HFF-Myc (cell line): ENCODE measurements around the gene GNB1.

Experiments used
- DNase-seq: peaks from one replicate; pipeline ENCODE4 v3.0.0-alpha.2; 2011; ENCODE audit warnings: low read depth; ENCODE audit errors: extremely low read depth
- H3K4me3 ChIP-seq: replicated peaks from 2 replicates; pipeline ENCODE4 v1.5.1; 2011; ENCODE audit warnings: low read depth, mild to moderate bottlenecking, control low read depth, low read length
- TF ChIP-seq, protein P1 (sequence below): IDR thresholded peaks from 2 replicates; pipeline ENCODE4 v1.5.1; 2012; ENCODE audit warnings: mild to moderate bottlenecking, low read depth, low read length, control low read depth; ENCODE audit errors: missing control alignments

GNB1 gene

DNA sequence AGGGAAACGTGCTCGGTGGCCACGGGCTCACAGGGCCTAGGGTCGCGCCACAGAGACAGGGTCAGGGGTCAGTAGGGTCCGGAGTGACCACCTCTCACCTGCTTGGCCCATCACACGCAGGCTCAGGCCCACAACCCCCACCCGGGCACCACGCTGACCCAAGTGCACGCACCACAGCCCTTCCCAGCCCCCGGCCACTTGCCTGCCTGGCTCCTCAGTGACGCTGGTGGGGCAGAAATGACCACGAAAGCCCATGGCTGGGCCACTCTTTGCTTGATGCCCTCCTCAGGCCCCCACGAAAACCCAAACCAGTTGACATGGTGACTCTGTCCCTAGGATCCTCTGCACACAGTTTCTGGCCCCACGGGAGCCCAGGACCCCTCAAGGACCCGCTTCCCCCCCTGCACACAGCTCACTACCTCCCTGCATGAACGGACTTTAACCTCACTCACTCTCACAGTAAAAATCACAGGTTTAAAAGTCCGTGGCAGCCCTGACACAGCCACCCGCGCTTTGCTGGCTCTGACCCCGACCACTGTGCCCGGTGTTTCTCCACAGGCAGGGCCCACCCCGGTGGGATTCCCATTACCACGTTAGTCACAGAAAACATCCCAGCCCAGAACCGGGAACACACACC, 133.3 kb downstream of the GNB1 start:
- DNase-seq: no peak
- TF ChIP-seq, protein P1, sequence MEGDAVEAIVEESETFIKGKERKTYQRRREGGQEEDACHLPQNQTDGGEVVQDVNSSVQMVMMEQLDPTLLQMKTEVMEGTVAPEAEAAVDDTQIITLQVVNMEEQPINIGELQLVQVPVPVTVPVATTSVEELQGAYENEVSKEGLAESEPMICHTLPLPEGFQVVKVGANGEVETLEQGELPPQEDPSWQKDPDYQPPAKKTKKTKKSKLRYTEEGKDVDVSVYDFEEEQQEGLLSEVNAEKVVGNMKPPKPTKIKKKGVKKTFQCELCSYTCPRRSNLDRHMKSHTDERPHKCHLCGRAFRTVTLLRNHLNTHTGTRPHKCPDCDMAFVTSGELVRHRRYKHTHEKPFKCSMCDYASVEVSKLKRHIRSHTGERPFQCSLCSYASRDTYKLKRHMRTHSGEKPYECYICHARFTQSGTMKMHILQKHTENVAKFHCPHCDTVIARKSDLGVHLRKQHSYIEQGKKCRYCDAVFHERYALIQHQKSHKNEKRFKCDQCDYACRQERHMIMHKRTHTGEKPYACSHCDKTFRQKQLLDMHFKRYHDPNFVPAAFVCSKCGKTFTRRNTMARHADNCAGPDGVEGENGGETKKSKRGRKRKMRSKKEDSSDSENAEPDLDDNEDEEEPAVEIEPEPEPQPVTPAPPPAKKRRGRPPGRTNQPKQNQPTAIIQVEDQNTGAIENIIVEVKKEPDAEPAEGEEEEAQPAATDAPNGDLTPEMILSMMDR: no peak
- no peak overlapping the region for H3K4me3 ChIP-seq

DNA sequence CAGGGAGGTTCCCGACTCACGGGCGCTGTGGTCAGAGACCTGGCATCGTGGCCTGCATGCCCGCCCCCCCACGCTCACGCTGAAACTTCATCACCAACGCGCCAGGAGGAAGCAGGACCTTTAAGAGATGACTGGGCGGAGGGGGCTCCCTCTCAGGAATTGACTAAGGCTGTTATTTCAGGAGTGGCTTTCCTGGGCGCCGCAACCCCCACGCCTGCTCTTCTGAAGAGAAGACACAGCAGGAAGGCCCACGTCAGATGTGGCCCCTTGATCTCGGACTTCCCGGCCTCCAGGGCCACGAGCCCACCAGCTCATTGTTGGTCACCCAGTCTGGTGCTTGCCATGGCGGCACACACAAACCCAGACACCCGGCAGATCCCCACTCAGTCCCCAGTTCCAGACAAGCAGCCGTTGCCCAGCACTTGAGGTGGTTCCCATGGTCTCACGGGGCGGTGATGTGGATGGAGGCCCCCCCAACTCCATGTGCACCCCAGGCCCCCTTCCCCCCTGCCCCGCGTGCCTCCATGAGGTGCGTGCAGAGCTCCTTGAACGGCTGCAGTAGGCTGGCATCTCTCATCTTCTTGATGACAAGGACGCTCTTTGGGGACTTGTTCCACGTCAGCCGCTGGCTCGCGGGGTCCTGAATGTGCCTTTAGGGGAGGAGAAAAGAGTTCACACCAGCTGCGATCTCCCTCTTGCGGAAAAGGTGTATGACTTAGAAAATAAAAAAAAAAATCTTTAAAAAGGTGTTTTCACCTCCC, 134.0 kb downstream of the GNB1 start:
- H3K4me3 ChIP-seq: no peak overlapping the region
- no peak for DNase-seq
- TF ChIP-seq, protein P1: no peak

DNA sequence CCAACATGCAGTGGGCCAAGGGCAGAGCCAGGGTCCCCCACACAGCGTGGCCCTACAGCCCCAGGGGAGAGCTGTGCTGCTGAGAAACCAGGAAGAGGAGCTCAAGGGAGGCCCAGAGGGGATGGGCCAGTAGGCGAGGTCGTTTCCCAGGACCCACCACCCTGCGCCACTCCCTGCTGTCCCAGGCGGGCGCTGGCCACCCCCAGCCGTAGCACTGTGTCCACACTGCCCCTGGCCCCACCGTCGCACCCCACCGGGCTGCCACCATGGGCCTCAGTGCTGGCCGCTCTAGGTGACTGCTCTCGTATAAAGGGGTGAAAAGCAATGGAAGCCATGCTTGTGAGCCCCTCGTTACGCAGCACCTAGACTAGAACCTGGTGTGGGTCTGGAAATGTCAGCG, 135.0 kb downstream of the GNB1 start:
- no peak overlapping the region for H3K4me3 ChIP-seq
- no peak for DNase-seq
- TF ChIP-seq, protein P1: no peak

DNA sequence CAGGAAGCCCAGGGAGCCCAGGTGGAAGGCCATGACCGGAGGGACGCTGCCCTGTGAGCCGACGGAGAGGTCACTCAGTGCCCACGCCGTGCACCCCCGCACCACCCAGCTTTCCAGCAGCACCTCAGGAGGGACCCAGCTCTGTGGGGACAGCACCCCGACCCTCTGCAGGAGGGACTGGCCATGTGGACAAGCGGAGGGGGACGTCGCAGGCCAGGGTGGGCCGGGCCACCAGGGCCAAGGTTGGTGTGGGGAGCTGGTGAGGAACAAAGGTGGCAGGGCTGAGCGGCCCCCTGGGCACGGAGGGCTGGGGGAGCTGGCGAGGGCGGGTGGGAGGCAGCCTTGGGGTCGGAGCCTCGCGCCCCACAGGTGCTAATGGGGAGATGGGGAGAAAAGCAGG, 135.5 kb downstream of the GNB1 start:
- DNase-seq: no peak
- H3K4me3 ChIP-seq: no peak overlapping the region
- TF ChIP-seq, protein P1: no peak

DNA sequence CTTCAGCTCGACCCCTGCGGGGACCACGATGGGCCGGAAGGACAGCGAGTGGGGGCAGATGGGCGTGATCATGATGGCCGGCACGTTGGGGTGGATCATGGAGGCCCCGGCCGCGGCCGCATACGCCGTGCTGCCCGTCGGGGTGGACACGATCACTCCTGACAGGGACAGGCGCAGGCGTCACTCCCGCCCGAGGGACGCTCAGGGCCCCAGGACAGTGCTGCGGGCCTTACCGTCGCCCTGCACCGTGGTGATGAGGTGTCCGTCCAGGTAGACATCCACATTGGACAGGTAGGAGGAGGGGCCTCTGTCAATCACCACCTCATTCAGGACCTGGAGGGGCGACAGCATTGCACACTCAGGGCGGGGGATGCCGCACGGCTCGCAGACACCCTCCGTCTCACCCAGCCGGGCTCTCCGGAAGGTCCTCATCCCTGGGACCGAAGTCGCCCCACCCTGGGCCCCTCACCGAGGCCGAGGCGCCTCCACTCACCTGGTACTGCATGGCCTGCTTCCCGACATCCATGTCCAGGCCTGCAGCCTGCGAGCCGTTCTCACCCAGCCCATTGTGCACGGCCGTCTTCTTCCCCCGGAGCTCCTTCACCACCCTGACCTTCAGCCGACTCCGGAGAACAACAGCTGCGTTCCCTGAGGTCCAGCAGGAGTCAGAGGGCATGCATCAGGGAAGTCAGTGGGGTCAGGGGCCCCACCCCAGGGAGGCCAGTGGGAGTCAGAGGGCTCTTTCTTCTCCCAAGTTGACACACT, 136.7 kb downstream of the GNB1 start:
- TF ChIP-seq, protein P1: no peak
- DNase-seq: no peak
- no peak overlapping the region for H3K4me3 ChIP-seq

DNA sequence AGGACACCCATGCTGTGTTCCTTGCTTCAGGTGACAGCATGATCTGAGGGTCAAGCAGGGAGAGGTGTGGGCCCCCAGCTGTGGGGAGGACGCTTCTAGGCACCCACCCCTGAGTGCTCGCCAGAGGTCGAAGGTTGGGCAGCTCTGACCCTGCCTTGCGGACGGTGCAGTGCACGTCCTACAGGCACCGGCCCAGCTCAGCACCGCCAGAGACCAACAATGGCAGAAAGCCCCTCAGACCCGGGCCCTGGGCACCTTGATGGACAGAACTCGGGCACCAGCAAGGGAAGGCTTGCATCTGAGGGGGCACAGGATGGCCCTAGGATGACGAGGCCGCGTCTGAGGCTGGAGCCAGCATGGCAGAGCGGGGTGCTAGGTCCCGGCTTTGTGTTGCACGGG, 137.3 kb downstream of the GNB1 start:
- no peak for DNase-seq
- TF ChIP-seq, protein P1: no peak
- no peak overlapping the region for H3K4me3 ChIP-seq
